CD14-positive monocyte (primary cell): ENCODE data around the gene KCNH1. TPM values are rescaled to one million over a fixed set of nuclear protein-coding genes. Genes with fewer than 3 reads are reported as not detected.

ENCODE experiments used
- DNase-seq, 3 donors: peaks; one replicate each; pipeline ENCODE4 v3.0.0-alpha.2; 2011 to 2022
- H2AFZ ChIP-seq: 2 replicates; pipeline ENCODE4 v1.6.0; 2012; ENCODE audit warnings: mild to moderate bottlenecking, low read depth, low read length, inconsistent platforms; ENCODE audit not compliant: insufficient read depth, poor library complexity, severe bottlenecking
- H3K27ac ChIP-seq, 2 donors: 1 replicate in 1 of 2; 2 replicates in 1 of 2; pipeline ENCODE4 v1.5.1; 2012 to 2013; ENCODE audit warnings: low read length in 2 of 2, control low read depth in 1 of 2, inconsistent platforms in 1 of 2, low read depth in 1 of 2, mild to moderate bottlenecking in 1 of 2
- H3K27me3 ChIP-seq, 2 donors: one replicate each; pipeline versions ENCODE4 v1.6.0 to v1.6.1; 2011 to 2013; ENCODE audit warnings: low read length in 2 of 2; ENCODE audit not compliant: control insufficient read depth in 2 of 2, insufficient read depth in 2 of 2
- H3K36me3 ChIP-seq, 2 donors: replicated peaks in 1 of 2; 1 replicate in 1 of 2; 2 replicates in 1 of 2; pipeline versions ENCODE4 v1.5.1 to v1.6.1; 2012 to 2013; ENCODE audit warnings: low read length in 2 of 2, control low read depth in 1 of 2, inconsistent platforms in 1 of 2, mild to moderate bottlenecking in 1 of 2; ENCODE audit not compliant: insufficient read depth in 2 of 2, control insufficient read depth in 1 of 2
- H3K4me1 ChIP-seq, 2 donors: 1 replicate in 1 of 2; 2 replicates in 1 of 2; pipeline versions ENCODE4 v1.5.1 to v1.6.1; 2012 to 2013; ENCODE audit warnings: low read length in 2 of 2, control low read depth in 1 of 2, inconsistent platforms in 1 of 2, mild to moderate bottlenecking in 1 of 2, moderate library complexity in 1 of 2; ENCODE audit not compliant: insufficient read depth in 2 of 2, control insufficient read depth in 1 of 2
- H3K4me2 ChIP-seq: replicated peaks from 2 replicates; pipeline ENCODE3; 2012; ENCODE audit warnings: low read length, moderate library complexity, mild to moderate bottlenecking; ENCODE audit not compliant: poor library complexity, severe bottlenecking; ENCODE audit errors: extremely low read depth
- H3K4me3 ChIP-seq, 3 experiments: fragments of 200-600 bp in 1 of 3; sonication (generic) in 1 of 3; replicated peaks in 1 of 3; 1 replicate in 2 of 3; 2 replicates in 1 of 3; pipeline ENCODE4 v1.5.1; 2011 to 2013; ENCODE audit warnings: low read length in 3 of 3, mild to moderate bottlenecking in 3 of 3, control low read depth in 2 of 3, low read depth in 2 of 3, inconsistent platforms in 1 of 3, moderate library complexity in 1 of 3
- H3K79me2 ChIP-seq: 2 replicates; pipeline ENCODE4 v1.6.0; 2012; ENCODE audit warnings: mild to moderate bottlenecking, control low read depth, inconsistent platforms, low read length, moderate library complexity; ENCODE audit not compliant: insufficient read depth
- H3K9ac ChIP-seq: 2 replicates; pipeline ENCODE4 v1.6.0; 2017; ENCODE audit warnings: low read length, mild to moderate bottlenecking; ENCODE audit not compliant: insufficient read depth, poor library complexity, severe bottlenecking
- H3K9me3 ChIP-seq, 2 donors: replicated peaks in 1 of 2; 1 replicate in 1 of 2; 2 replicates in 1 of 2; pipeline versions ENCODE4 v1.5.1 to v1.6.1; 2012 to 2013; ENCODE audit warnings: low read length in 2 of 2, control low read depth in 1 of 2; ENCODE audit not compliant: control insufficient read depth in 1 of 2, insufficient read depth in 1 of 2
- H4K20me1 ChIP-seq: 2 replicates; pipeline ENCODE4 v1.6.0; 2012; ENCODE audit warnings: mild to moderate bottlenecking, low read length, control low read depth, moderate library complexity; ENCODE audit not compliant: insufficient read depth
- H3K27ac Mint-ChIP-seq, 7 donors: one replicate each; pipeline ENCODE4 v1.8.0; 2020; ENCODE audit warnings: mild to moderate bottlenecking in 7 of 7, mixed read lengths in 7 of 7, moderate library complexity in 6 of 7, inconsistent platforms in 2 of 7
- H3K27me3 Mint-ChIP-seq, 3 donors: one replicate each; pipeline ENCODE4 v1.8.0; 2021 to 2022; ENCODE audit warnings: low read depth in 3 of 3, mild to moderate bottlenecking in 3 of 3, mixed read lengths in 3 of 3, moderate library complexity in 3 of 3, inconsistent platforms in 1 of 3
- H3K36me3 Mint-ChIP-seq, 2 donors: one replicate each; pipeline ENCODE4 v1.8.0; 2020; ENCODE audit warnings: mixed read lengths in 2 of 2, inconsistent platforms in 1 of 2, mild to moderate bottlenecking in 1 of 2
- H3K4me1 Mint-ChIP-seq: one replicate; pipeline ENCODE4 v1.8.0; 2020; ENCODE audit warnings: mild to moderate bottlenecking, mixed read lengths
- H3K4me3 Mint-ChIP-seq, 2 donors: one replicate each; pipeline ENCODE4 v1.8.0; 2020; ENCODE audit warnings: mild to moderate bottlenecking in 2 of 2, mixed read lengths in 2 of 2, moderate library complexity in 1 of 2
- H3K9me3 Mint-ChIP-seq, 7 donors: one replicate each; pipeline ENCODE4 v1.8.0; 2020 to 2022; ENCODE audit warnings: mixed read lengths in 7 of 7, mild to moderate bottlenecking in 6 of 7, moderate library complexity in 6 of 7, inconsistent platforms in 2 of 7
- WGBS: methylation state at CpG from one replicate; pipeline ENCODE4 v1.1.5; 2013; ENCODE audit warnings: missing lambda C conversion rate; ENCODE audit not compliant: insufficient coverage; 5-methylcytosine and 5-hydroxymethylcytosine counted together
- intact Hi-C, 2 donors: fragments of 100-400 bp; cut with micrococcal nuclease; formaldehyde crosslinking; loops; one replicate each; pipeline versions ENCODE4 v1.15.0 to v1.15.1; 2023
- polyA plus RNA-seq, 3 donors: library from polyadenylated mRNA; depleted of rRNA in 1 of 3; unstranded in 2 of 3; stranded (reverse) in 1 of 3; fragments of 300-500 nt in 2 of 3; fragments of >200 nt in 1 of 3; fragmentation: Illumina TruSeq in 2 of 3; gene quantifications; 1 replicate in 2 of 3; 2 replicates in 1 of 3; pipeline ENCODE4 v1.2.3, GENCODE V29; 2012 to 2021
- TF ChIP-seq, protein P1 (sequence below): fragments of 200-600 bp; IDR thresholded peaks from one replicate; pipeline ENCODE4 v1.8.0; 2022; ENCODE audit warnings: antibody characterized with exemption, mild to moderate bottlenecking

The KCNH1 gene
- polyA plus RNA-seq, 3 donors: not detected

DNA sequence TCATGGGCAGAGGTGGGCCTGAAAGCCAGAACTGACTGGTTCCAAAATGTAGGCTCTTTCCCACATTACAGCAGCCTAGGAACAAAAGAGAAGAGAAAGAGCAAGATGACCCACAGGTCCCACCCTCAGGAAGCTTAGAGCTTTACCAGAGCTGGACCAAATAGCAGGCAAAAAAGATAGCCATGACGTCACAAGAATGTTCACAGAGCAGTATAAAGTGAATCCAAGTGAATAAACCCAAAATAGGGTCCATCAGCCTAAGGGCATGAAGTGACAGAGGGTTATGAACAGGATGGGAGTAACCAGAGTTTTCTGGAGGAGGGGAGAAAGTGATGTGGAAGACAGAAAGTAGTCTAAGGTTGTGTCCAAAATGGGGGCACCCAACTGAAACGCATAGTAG lies 221.2 kb downstream of the KCNH1 start:
- no peak overlapping the region for H3K9ac ChIP-seq
- H3K4me3 ChIP-seq: no peak overlapping the region
- H3K36me3 ChIP-seq: no peaks in the 10 kb centered on the region
- TF ChIP-seq, protein P1, sequence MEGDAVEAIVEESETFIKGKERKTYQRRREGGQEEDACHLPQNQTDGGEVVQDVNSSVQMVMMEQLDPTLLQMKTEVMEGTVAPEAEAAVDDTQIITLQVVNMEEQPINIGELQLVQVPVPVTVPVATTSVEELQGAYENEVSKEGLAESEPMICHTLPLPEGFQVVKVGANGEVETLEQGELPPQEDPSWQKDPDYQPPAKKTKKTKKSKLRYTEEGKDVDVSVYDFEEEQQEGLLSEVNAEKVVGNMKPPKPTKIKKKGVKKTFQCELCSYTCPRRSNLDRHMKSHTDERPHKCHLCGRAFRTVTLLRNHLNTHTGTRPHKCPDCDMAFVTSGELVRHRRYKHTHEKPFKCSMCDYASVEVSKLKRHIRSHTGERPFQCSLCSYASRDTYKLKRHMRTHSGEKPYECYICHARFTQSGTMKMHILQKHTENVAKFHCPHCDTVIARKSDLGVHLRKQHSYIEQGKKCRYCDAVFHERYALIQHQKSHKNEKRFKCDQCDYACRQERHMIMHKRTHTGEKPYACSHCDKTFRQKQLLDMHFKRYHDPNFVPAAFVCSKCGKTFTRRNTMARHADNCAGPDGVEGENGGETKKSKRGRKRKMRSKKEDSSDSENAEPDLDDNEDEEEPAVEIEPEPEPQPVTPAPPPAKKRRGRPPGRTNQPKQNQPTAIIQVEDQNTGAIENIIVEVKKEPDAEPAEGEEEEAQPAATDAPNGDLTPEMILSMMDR: no peak
- H3K27ac ChIP-seq: no peak overlapping the region
- peaks cover 0 to 2% (median 1%) of the 10 kb centered on the region in 3 donors for H3K27me3 Mint-ChIP-seq
- no peak for DNase-seq
- no peaks in the 10 kb centered on the region for H3K4me1 Mint-ChIP-seq
- no peak overlapping the region for H3K27ac Mint-ChIP-seq
- no peaks in the 10 kb centered on the region for H4K20me1 ChIP-seq
- H3K27me3 ChIP-seq: no peaks in the 10 kb centered on the region
- H3K4me1 ChIP-seq: no peaks in the 10 kb centered on the region
- intact Hi-C loops: no loop called here
- no peaks in the 10 kb centered on the region for H3K36me3 Mint-ChIP-seq
- no peak overlapping the region for H3K4me3 Mint-ChIP-seq
- H3K79me2 ChIP-seq: no peaks in the 10 kb centered on the region
- 100% methylated on average over 1 of the region's 2 CpGs for WGBS
- no peaks in the 10 kb centered on the region for H3K9me3 ChIP-seq
- no peak overlapping the region for H2AFZ ChIP-seq
- peaks cover 0 to 3% (median 1%) of the 10 kb centered on the region in 7 donors for H3K9me3 Mint-ChIP-seq
- H3K4me2 ChIP-seq: no peak overlapping the region

GRCh38 chr1:210910020-210910575 lies 223.8 kb downstream of the KCNH1 start:
- Histone ChIP-seq H3K9ac (no peak overlapping the region), H3K36me3 (no peaks in the 10 kb centered on the region), H3K4me1 (no peaks in the 10 kb centered on the region), H3K27ac (no peak overlapping the region), H2AFZ (no peak overlapping the region), H4K20me1 (no peaks in the 10 kb centered on the region), H3K4me3 (no peak overlapping the region), H3K4me2 (no peak overlapping the region), H3K27me3 (no peaks in the 10 kb centered on the region), H3K79me2 (no peaks in the 10 kb centered on the region), H3K9me3 (no peaks in the 10 kb centered on the region)
- Mint-ChIP-seq H3K4me1 (no peaks in the 10 kb centered on the region), H3K9me3 (peaks cover 0 to 3% (median 0%) of the 10 kb centered on the region in 7 donors), H3K4me3 (no peak overlapping the region), H3K27me3 (peaks cover 0 to 3% (median 1%) of the 10 kb centered on the region in 3 donors), H3K27ac (no peak overlapping the region), H3K36me3 (no peaks in the 10 kb centered on the region)
- TF ChIP-seq, protein P1: no peak
- DNase-seq: no peak
- intact Hi-C loops: no loop called here
- whole genome bisulfite sequencing: 77% methylated on average over 1 of the region's 2 CpGs
